HCT116 (cell line): ENCODE data around the gene CGN. TPM values are rescaled to one million over a fixed set of nuclear protein-coding genes. Genes with fewer than 3 reads are reported as not detected.

Experiments
- ATAC-seq: fragments of 200-7000 bp; cut with Tn5 transposase; 2 replicates; pipeline ENCODE4 v1.9.1; 2020; ENCODE audit warnings: mild to moderate bottlenecking, moderate library complexity
- BruUV-seq: library from RNA; stranded (reverse); fragments of 400-500 nt; replicated peaks from 2 replicates; lab custom pipeline; 2021; lab: Mats Ljungman, UMichigan
- CTCF ChIA-PET: fragments of 300-600 bp; sonication (Branson Sonifier 250); formaldehyde crosslinking; loops from one replicate; lab custom pipeline; 2021; ENCODE audit warnings: antibody characterized with exemption; lab: Charles Lee
- POLR2A ChIA-PET: fragments of 300-600, 350-600 bp; sonication (Branson Sonifier 250); formaldehyde crosslinking; loops from one replicate; lab custom pipeline; 2021; ENCODE audit warnings: antibody characterized with exemption; lab: Charles Lee
- RAD21 ChIA-PET, 2 experiments: fragments of 300-600 bp; sonication (Branson Sonifier 250); formaldehyde crosslinking; loops; one replicate each; lab custom pipeline; 2023; ENCODE audit warnings: low total read pairs in 2 of 2; ENCODE audit not compliant: uncharacterized antibody in 2 of 2, unreplicated experiment in 2 of 2, low non-redundant PET in 1 of 2; lab: Charles Lee
- DNase-seq: peaks from one replicate; pipeline ENCODE4 v3.0.0-alpha.2; 2010; ENCODE audit warnings: low read depth, low spot score
- H2AFZ ChIP-seq: fragments of 200-600 bp; shearing (Covaris generic), sonication (generic); 2 replicates; pipeline ENCODE4 v1.6.1; 2017; ENCODE audit warnings: low read depth, mixed run types, mixed read lengths, antibody characterized with exemption, low read length; ENCODE audit not compliant: poor library complexity, severe bottlenecking
- H3K27ac ChIP-seq: 2 replicates; pipeline ENCODE4 v1.5.1; 2012; ENCODE audit warnings: low read depth, low read length
- H3K27me3 ChIP-seq: fragments of 200-600 bp; sonication (generic); 2 replicates; pipeline ENCODE4 v1.6.1; 2016; ENCODE audit warnings: mixed run types, low read length, mixed read lengths; ENCODE audit not compliant: insufficient read depth
- H3K36me3 ChIP-seq, 2 experiments: fragments of 200-500 bp in 1 of 2; fragments of 200-600 bp in 1 of 2; sonication (Bioruptor generic) in 1 of 2; sonication (generic) in 1 of 2; 2 replicates each; pipeline versions ENCODE4 v1.5.1 to v1.6.1; 2014 to 2016; ENCODE audit warnings: low read length in 2 of 2, inconsistent platforms in 1 of 2, mixed read lengths in 1 of 2, mixed run types in 1 of 2; ENCODE audit not compliant: insufficient read depth in 2 of 2, control insufficient read depth in 1 of 2
- H3K4me1 ChIP-seq, 2 experiments: fragments of 200-600 bp in 1 of 2; sonication (generic) in 1 of 2; 2 replicates each; pipeline versions ENCODE4 v1.5.1 to v1.6.1; 2012 to 2017; ENCODE audit warnings: low read length in 2 of 2, inconsistent platforms in 1 of 2, mild to moderate bottlenecking in 1 of 2, mixed read lengths in 1 of 2, mixed run types in 1 of 2, moderate library complexity in 1 of 2; ENCODE audit not compliant: insufficient read depth in 2 of 2, control insufficient read depth in 1 of 2
- H3K4me2 ChIP-seq: fragments of 200-600 bp; sonication (generic); 2 replicates; pipeline ENCODE4 v1.6.1; 2017; ENCODE audit warnings: mixed run types, low read length, mixed read lengths
- H3K4me3 ChIP-seq, 2 experiments: fragments of 200-600 bp in 1 of 2; sonication (generic) in 1 of 2; replicated peaks in 1 of 2; 2 replicates each; pipeline ENCODE4 v1.5.1; 2011 to 2016; ENCODE audit warnings: low read length in 2 of 2, control low read depth in 1 of 2, low read depth in 1 of 2, mild to moderate bottlenecking in 1 of 2, mixed read lengths in 1 of 2, mixed run types in 1 of 2
- H3K79me2 ChIP-seq: fragments of 200-600 bp; sonication (generic); 2 replicates; pipeline ENCODE4 v1.6.1; 2017; ENCODE audit warnings: mild to moderate bottlenecking, mixed run types, low read length, moderate library complexity, mixed read lengths; ENCODE audit not compliant: insufficient read depth
- H3K9ac ChIP-seq: fragments of 200-600 bp; sonication (generic); 2 replicates; pipeline ENCODE4 v1.6.1; 2016; ENCODE audit warnings: low read length, mixed read lengths
- H3K9me2 ChIP-seq: fragments of 200-600 bp; sonication (generic), shearing (Covaris generic); 2 replicates; pipeline ENCODE4 v1.6.1; 2017; ENCODE audit warnings: mixed run types, mild to moderate bottlenecking, moderate library complexity; ENCODE audit not compliant: insufficient read depth
- H3K9me3 ChIP-seq, 2 experiments: fragments of 200-500 bp in 1 of 2; fragments of 200-600 bp in 1 of 2; sonication (Bioruptor generic) in 1 of 2; sonication (generic) in 1 of 2; 2 replicates each; pipeline ENCODE4 v1.6.1; 2014 to 2017; ENCODE audit warnings: low read length in 2 of 2, mixed read lengths in 2 of 2, inconsistent platforms in 1 of 2, low read depth in 1 of 2, mild to moderate bottlenecking in 1 of 2, mixed run types in 1 of 2, moderate library complexity in 1 of 2; ENCODE audit not compliant: control insufficient read depth in 1 of 2, insufficient read depth in 1 of 2
- H4K20me1 ChIP-seq: fragments of 200-600 bp; sonication (generic), shearing (Covaris generic); 2 replicates; pipeline ENCODE4 v1.6.1; 2017; ENCODE audit warnings: mixed run types, mild to moderate bottlenecking, moderate library complexity; ENCODE audit not compliant: insufficient read depth
- CBX3 ChIP-seq: IDR thresholded peaks from 2 replicates; pipeline ENCODE4 v1.6.1; 2012; ENCODE audit warnings: low read depth
- CEBPB ChIP-seq: IDR thresholded peaks from 2 replicates; pipeline ENCODE4 v1.6.1; 2012; ENCODE audit warnings: low read depth
- CTCF ChIP-seq, 3 experiments: fragments of 200-600 bp in 1 of 3; sonication (generic) in 1 of 3; IDR thresholded peaks in 2 of 3; conservative IDR thresholded peaks in 1 of 3; 2 replicates each; pipeline ENCODE4 v1.5.1; 2012 to 2017; ENCODE audit warnings: low read depth in 2 of 3, low read length in 2 of 3, antibody characterized with exemption in 1 of 3, borderline replicate concordance in 1 of 3, control low read depth in 1 of 3, mild to moderate bottlenecking in 1 of 3, mixed read lengths in 1 of 3, mixed run types in 1 of 3, moderate library complexity in 1 of 3; ENCODE audit not compliant: insufficient read depth in 1 of 3
- EZH2 ChIP-seq: fragments of 200-600 bp; sonication (generic); IDR thresholded peaks from 2 replicates; pipeline ENCODE4 v1.6.1; 2017; ENCODE audit warnings: antibody characterized with exemption, mixed run types
- EZH2phosphoT487 ChIP-seq: fragments of 200-600 bp; IDR thresholded peaks from 2 replicates; pipeline ENCODE4 v1.6.1; 2018; ENCODE audit warnings: antibody characterized with exemption, borderline replicate concordance
- JUND ChIP-seq: IDR thresholded peaks from 2 replicates; pipeline ENCODE4 v1.6.1; 2012
- MAX ChIP-seq: IDR thresholded peaks from 2 replicates; pipeline ENCODE4 v1.6.1; 2012
- POLR2A ChIP-seq: IDR thresholded peaks from 2 replicates; pipeline ENCODE4 v1.7.0; 2011; ENCODE audit warnings: borderline replicate concordance; ENCODE audit not compliant: insufficient read depth, insufficient read length; ENCODE audit errors: extremely low read depth
- RAD21 ChIP-seq: IDR thresholded peaks from 2 replicates; pipeline ENCODE4 v1.6.1; 2012; ENCODE audit warnings: low read depth, mild to moderate bottlenecking
- REST ChIP-seq: IDR thresholded peaks from 2 replicates; pipeline ENCODE4 v1.6.1; 2012; ENCODE audit warnings: low read depth
- SIN3A ChIP-seq: IDR thresholded peaks from 2 replicates; pipeline ENCODE4 v1.6.1; 2012; ENCODE audit warnings: low read depth
- TCF7L2 ChIP-seq: IDR thresholded peaks from 2 replicates; pipeline ENCODE4 v1.7.0; 2011; ENCODE audit warnings: borderline replicate concordance, inconsistent platforms; ENCODE audit not compliant: insufficient read depth, insufficient read length; ENCODE audit errors: extremely low read depth
- YY1 ChIP-seq: IDR thresholded peaks from 2 replicates; pipeline ENCODE4 v1.6.1; 2011; ENCODE audit warnings: low read length, low read depth, moderate library complexity, mild to moderate bottlenecking; ENCODE audit not compliant: insufficient replicate concordance; ENCODE audit errors: extremely low read depth
- ZFX ChIP-seq: fragments of 450-650 bp; IDR thresholded peaks from 2 replicates; pipeline ENCODE4 v1.6.1; 2017
- intact Hi-C: fragments of 100-400 bp; cut with micrococcal nuclease; formaldehyde crosslinking; loops from 2 replicates; pipeline ENCODE4 v1.10.0; 2022
- total RNA-seq: library from RNA; stranded (reverse); gene quantifications from one replicate; pipeline ENCODE4 v1.2.1, GENCODE V29; 2021; ENCODE audit not compliant: unreplicated experiment

Gene CGN
- total RNA-seq, 1 experiment from 2014 or later: 19.7 TPM

GRCh38 chr1:151474745-151475144 is 36.4 kb upstream of the CGN start:
- TF ChIP-seq ZFX: no peak
- ChIA-PET POLR2A (interaction anchor here (0.6 to 2.1 kb wide), 3 partner anchors 16 to 424 kb away, joined by 3 to 15 read pairs (median 3); partner anchors contain the start of gene POGZ), CTCF (interaction anchor here (0.7 to 2.0 kb wide), 2 partner anchors 10 to 11 kb away, joined by 3 to 6 read pairs; no protein-coding TSS in a partner anchor), RAD21 (no interaction called here)
- H3K4me2 ChIP-seq: no peak overlapping the region
- no peaks in the 10 kb centered on the region for H3K9me2 ChIP-seq
- BruUV-seq: no TSS peak
- H2AFZ ChIP-seq: peak overlapping the region; percentile 19
- no peak overlapping the region for H3K4me3 ChIP-seq
- H4K20me1 ChIP-seq: no peaks in the 10 kb centered on the region
- H3K27ac ChIP-seq: no peak overlapping the region
- no peak overlapping the region for H3K9ac ChIP-seq
- intact Hi-C loops: no loop called here
- DNase-seq (no peak), ATAC-seq (no peak)
- peaks cover 10 to 27% of the 10 kb centered on the region in 2 experiments for H3K4me1 ChIP-seq
- no peaks in the 10 kb centered on the region for H3K79me2 ChIP-seq
- H3K36me3 ChIP-seq: no peaks in the 10 kb centered on the region
- H3K9me3 ChIP-seq: no peaks in the 10 kb centered on the region
- H3K27me3 ChIP-seq: no peaks in the 10 kb centered on the region

GRCh38 chr1:151475175-151475574 is 36.0 kb upstream of the CGN start:
- no peaks in the 10 kb centered on the region for H3K36me3 ChIP-seq
- H3K4me3 ChIP-seq: no peak overlapping the region
- ChIA-PET CTCF (interaction anchor here (0.7 to 2.0 kb wide), 2 partner anchors 10 to 11 kb away, joined by 3 to 6 read pairs; no protein-coding TSS in a partner anchor), POLR2A (interaction anchor here (0.6 to 2.1 kb wide), 3 partner anchors 16 to 424 kb away, joined by 3 to 15 read pairs (median 3); partner anchors contain the start of gene POGZ), RAD21 (no interaction called here)
- DNase-seq: no peak
- H3K9me3 ChIP-seq: no peaks in the 10 kb centered on the region
- no peaks in the 10 kb centered on the region for H4K20me1 ChIP-seq
- no peak overlapping the region for H3K4me2 ChIP-seq
- H3K27me3 ChIP-seq: no peaks in the 10 kb centered on the region
- ATAC-seq: no peak
- no peak overlapping the region for H3K27ac ChIP-seq
- intact Hi-C loops: no loop called here
- BruUV-seq: no TSS peak
- H3K9ac ChIP-seq: no peak overlapping the region
- H3K4me1 ChIP-seq: peaks cover 11 to 31% of the 10 kb centered on the region in 2 experiments
- H2AFZ ChIP-seq: peak overlapping the region; percentile 19
- H3K79me2 ChIP-seq: no peaks in the 10 kb centered on the region
- H3K9me2 ChIP-seq: no peaks in the 10 kb centered on the region
- TF ChIP-seq EZH2phosphoT487: no peak
- TF ChIP-seq CTCF (IDR thresholded peaks at IDR 0.05 in 2 of 3, conservative IDR thresholded peaks at IDR 0.05 in 1 of 3; ENCODE audit: borderline replicate concordance in 1 of 3, insufficient read depth in 1 of 3, low read depth in 2 of 3, low read length in 2 of 3): no peak
- no peak for TF ChIP-seq MAX
- TF ChIP-seq TCF7L2: no peak
- TF ChIP-seq SIN3A: no peak
- no peak for TF ChIP-seq POLR2A
- no peak for TF ChIP-seq EZH2
- TF ChIP-seq CBX3: no peak
- TF ChIP-seq CEBPB: no peak
- no peak for TF ChIP-seq YY1
- TF ChIP-seq RAD21: no peak
- TF ChIP-seq JUND: no peak
- TF ChIP-seq REST: no peak
